Measurements from ENCODE around the gene LHFPL6.

LHFPL6 gene

DNA sequence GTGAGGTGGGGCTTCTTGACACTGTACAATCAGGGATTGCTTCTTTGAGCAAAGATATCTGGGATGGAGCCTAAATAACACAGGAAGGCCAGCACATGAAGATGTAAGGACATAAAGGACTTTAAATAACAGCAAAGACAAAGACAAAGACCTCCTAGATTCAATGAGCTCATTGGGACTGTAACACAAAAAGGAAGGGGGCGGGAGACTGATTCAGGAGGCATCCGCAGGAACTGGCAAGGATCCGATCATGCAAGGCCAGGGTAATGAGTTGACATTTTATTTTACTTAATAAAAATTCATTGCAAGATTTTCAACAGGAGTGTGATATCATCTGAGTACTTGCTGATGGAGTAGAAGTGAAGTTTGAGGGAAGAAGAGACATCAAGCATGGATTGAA lies 121.5 kb downstream of the LHFPL6 start:
- Histone ChIP-seq H4K20me1 (ENCODE audit: insufficient read depth, low read length) (no peaks in the 10 kb centered on the region), H3K9ac (ENCODE audit: low read depth, low read length) (no peak overlapping the region), H3K79me2 (ENCODE audit: insufficient read depth, low read length) (no peaks in the 10 kb centered on the region), H3K4me3 (ENCODE audit: low read depth in 1 of 2, low read length in 2 of 2) (no peak overlapping the region), H2AFZ (ENCODE audit: low read depth, low read length) (no peak overlapping the region), H3K27me3 (ENCODE audit: insufficient read depth, low read length, poor library complexity) (no peaks in the 10 kb centered on the region), H3K9me3 (ENCODE audit: insufficient read depth, low read length, severe bottlenecking) (no peaks in the 10 kb centered on the region), H3K36me3 (ENCODE audit: insufficient read depth, low read length) (no peaks in the 10 kb centered on the region), H3K27ac (ENCODE audit: low read length) (no peak overlapping the region), H3K4me2 (ENCODE audit: insufficient read depth, low read length) (no peak overlapping the region), H3K4me1 (ENCODE audit: insufficient read depth, low read length) (no peaks in the 10 kb centered on the region)
- DNase-seq (no peak), ATAC-seq (ENCODE audit: insufficient read depth, low read depth) (no peak)
- TF ChIP-seq EZH2 (IDR thresholded peaks at IDR 0.05; ENCODE audit: borderline replicate concordance, low read depth, low read length, severe bottlenecking): no peak
- TF ChIP-seq, protein P1, sequence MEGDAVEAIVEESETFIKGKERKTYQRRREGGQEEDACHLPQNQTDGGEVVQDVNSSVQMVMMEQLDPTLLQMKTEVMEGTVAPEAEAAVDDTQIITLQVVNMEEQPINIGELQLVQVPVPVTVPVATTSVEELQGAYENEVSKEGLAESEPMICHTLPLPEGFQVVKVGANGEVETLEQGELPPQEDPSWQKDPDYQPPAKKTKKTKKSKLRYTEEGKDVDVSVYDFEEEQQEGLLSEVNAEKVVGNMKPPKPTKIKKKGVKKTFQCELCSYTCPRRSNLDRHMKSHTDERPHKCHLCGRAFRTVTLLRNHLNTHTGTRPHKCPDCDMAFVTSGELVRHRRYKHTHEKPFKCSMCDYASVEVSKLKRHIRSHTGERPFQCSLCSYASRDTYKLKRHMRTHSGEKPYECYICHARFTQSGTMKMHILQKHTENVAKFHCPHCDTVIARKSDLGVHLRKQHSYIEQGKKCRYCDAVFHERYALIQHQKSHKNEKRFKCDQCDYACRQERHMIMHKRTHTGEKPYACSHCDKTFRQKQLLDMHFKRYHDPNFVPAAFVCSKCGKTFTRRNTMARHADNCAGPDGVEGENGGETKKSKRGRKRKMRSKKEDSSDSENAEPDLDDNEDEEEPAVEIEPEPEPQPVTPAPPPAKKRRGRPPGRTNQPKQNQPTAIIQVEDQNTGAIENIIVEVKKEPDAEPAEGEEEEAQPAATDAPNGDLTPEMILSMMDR (IDR thresholded peaks at IDR 0.05; ENCODE audit: borderline replicate concordance, extremely low read depth, low read length, poor library complexity, severe bottlenecking): no peak

DNA sequence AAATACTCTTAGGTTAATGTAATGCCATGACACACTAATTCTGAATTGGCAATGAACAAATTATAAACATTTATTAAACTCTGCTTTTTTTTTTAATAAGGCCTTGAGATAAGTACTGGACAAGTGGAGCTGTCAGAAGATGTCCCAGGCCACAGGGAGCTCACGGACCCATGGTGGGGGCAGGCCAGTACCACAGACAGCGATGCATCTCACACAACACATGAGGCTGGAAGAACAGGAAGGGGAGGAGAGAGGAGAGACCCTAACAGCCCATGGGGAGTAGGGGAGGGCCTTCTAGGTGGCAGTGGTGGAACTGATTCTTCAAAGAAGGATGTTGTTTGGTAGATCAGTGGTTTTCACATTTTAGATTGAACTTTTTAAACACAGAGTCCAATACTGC lies 128.4 kb downstream of the LHFPL6 start:
- H2AFZ ChIP-seq (ENCODE audit: low read depth, low read length): no peak overlapping the region
- no peaks in the 10 kb centered on the region for H3K4me1 ChIP-seq (ENCODE audit: insufficient read depth, low read length)
- H3K36me3 ChIP-seq (ENCODE audit: insufficient read depth, low read length): no peaks in the 10 kb centered on the region
- no peaks in the 10 kb centered on the region for H3K27me3 ChIP-seq (ENCODE audit: insufficient read depth, low read length, poor library complexity)
- no peaks in the 10 kb centered on the region for H3K79me2 ChIP-seq (ENCODE audit: insufficient read depth, low read length)
- DNase-seq: no peak
- ATAC-seq (ENCODE audit: insufficient read depth, low read depth): no peak
- H3K4me2 ChIP-seq (ENCODE audit: insufficient read depth, low read length): no peak overlapping the region
- H3K9ac ChIP-seq (ENCODE audit: low read depth, low read length): no peak overlapping the region
- no peak overlapping the region for H3K27ac ChIP-seq (ENCODE audit: low read length)
- no peak overlapping the region for H3K4me3 ChIP-seq (ENCODE audit: low read depth in 1 of 2, low read length in 2 of 2)
- H4K20me1 ChIP-seq (ENCODE audit: insufficient read depth, low read length): no peaks in the 10 kb centered on the region
- no peaks in the 10 kb centered on the region for H3K9me3 ChIP-seq (ENCODE audit: insufficient read depth, low read length, severe bottlenecking)
- TF ChIP-seq, protein P1 (IDR thresholded peaks at IDR 0.05; ENCODE audit: borderline replicate concordance, extremely low read depth, low read length, poor library complexity, severe bottlenecking): no peak
- no peak for TF ChIP-seq EZH2 (IDR thresholded peaks at IDR 0.05; ENCODE audit: borderline replicate concordance, low read depth, low read length, severe bottlenecking)

DNA sequence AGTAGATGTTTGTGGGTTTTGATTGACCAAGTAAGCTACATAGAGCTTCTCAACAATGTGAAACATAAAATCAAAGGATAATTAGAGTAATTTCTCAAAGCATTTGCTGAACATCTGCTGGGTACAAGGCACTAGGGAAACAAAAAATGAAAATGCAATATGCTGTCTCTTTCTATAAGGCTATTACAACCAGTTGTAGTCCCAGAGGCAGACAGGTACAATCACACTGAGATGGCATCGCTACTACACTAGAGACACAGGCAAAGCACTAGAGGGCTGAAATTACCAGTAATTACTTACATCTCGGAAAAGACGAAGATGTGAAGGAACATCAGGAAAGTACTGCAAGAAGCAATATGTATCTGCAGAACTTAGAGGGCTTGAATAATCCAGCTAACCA lies 133.3 kb downstream of the LHFPL6 start:
- H4K20me1 ChIP-seq (ENCODE audit: insufficient read depth, low read length): no peaks in the 10 kb centered on the region
- H2AFZ ChIP-seq (ENCODE audit: low read depth, low read length): no peak overlapping the region
- H3K4me3 ChIP-seq (ENCODE audit: low read depth in 1 of 2, low read length in 2 of 2): no peak overlapping the region
- no peaks in the 10 kb centered on the region for H3K27me3 ChIP-seq (ENCODE audit: insufficient read depth, low read length, poor library complexity)
- no peaks in the 10 kb centered on the region for H3K79me2 ChIP-seq (ENCODE audit: insufficient read depth, low read length)
- DNase-seq (no peak), ATAC-seq (ENCODE audit: insufficient read depth, low read depth) (no peak)
- TF ChIP-seq, protein P1 (IDR thresholded peaks at IDR 0.05; ENCODE audit: borderline replicate concordance, extremely low read depth, low read length, poor library complexity, severe bottlenecking): no peak
- TF ChIP-seq EZH2 (IDR thresholded peaks at IDR 0.05; ENCODE audit: borderline replicate concordance, low read depth, low read length, severe bottlenecking): no peak
- H3K36me3 ChIP-seq (ENCODE audit: insufficient read depth, low read length): no peaks in the 10 kb centered on the region
- no peak overlapping the region for H3K9ac ChIP-seq (ENCODE audit: low read depth, low read length)
- no peak overlapping the region for H3K4me2 ChIP-seq (ENCODE audit: insufficient read depth, low read length)
- no peaks in the 10 kb centered on the region for H3K9me3 ChIP-seq (ENCODE audit: insufficient read depth, low read length, severe bottlenecking)
- no peak overlapping the region for H3K27ac ChIP-seq (ENCODE audit: low read length)
- no peaks in the 10 kb centered on the region for H3K4me1 ChIP-seq (ENCODE audit: insufficient read depth, low read length)

DNA sequence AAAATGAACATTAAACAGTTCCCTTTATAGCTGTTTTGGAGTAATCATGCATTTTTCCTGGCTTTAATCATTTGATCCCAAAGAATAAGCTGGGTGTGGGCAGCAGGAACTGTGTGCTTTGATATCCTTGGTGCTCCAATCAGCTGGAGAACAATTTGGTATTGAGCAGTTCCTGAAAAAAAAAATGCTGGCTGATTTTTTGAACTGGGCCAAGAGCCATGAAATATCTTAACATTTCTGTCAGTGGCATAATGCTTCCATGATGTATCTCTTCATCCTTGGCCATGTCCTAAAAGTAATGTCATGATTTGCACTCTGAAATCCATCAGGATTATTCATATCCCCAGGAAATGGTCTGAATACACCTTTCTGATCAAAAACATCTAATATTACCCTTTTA lies 134.7 kb downstream of the LHFPL6 start:
- H3K9ac ChIP-seq (ENCODE audit: low read depth, low read length): no peak overlapping the region
- H3K4me1 ChIP-seq (ENCODE audit: insufficient read depth, low read length): no peaks in the 10 kb centered on the region
- no peak overlapping the region for H3K4me2 ChIP-seq (ENCODE audit: insufficient read depth, low read length)
- no peaks in the 10 kb centered on the region for H3K36me3 ChIP-seq (ENCODE audit: insufficient read depth, low read length)
- no peak for DNase-seq
- no peaks in the 10 kb centered on the region for H4K20me1 ChIP-seq (ENCODE audit: insufficient read depth, low read length)
- no peak overlapping the region for H3K27ac ChIP-seq (ENCODE audit: low read length)
- TF ChIP-seq EZH2 (IDR thresholded peaks at IDR 0.05; ENCODE audit: borderline replicate concordance, low read depth, low read length, severe bottlenecking): no peak
- TF ChIP-seq, protein P1 (IDR thresholded peaks at IDR 0.05; ENCODE audit: borderline replicate concordance, extremely low read depth, low read length, poor library complexity, severe bottlenecking): no peak
- no peaks in the 10 kb centered on the region for H3K9me3 ChIP-seq (ENCODE audit: insufficient read depth, low read length, severe bottlenecking)
- no peak overlapping the region for H2AFZ ChIP-seq (ENCODE audit: low read depth, low read length)
- ATAC-seq (ENCODE audit: insufficient read depth, low read depth): no peak
- H3K27me3 ChIP-seq (ENCODE audit: insufficient read depth, low read length, poor library complexity): no peaks in the 10 kb centered on the region
- H3K79me2 ChIP-seq (ENCODE audit: insufficient read depth, low read length): no peaks in the 10 kb centered on the region
- no peak overlapping the region for H3K4me3 ChIP-seq (ENCODE audit: low read depth in 1 of 2, low read length in 2 of 2)
